HEK293T (cell line): ENCODE data around the gene TRPC6.

Experiments
- BHLHE40 ChIP-seq: fragments of 450-650 bp; IDR thresholded peaks from 2 replicates; pipeline ENCODE4 v1.6.1; 2016; ENCODE audit warnings: mild to moderate bottlenecking, moderate library complexity, borderline replicate concordance
- CTBP1 ChIP-seq: fragments of 450-650 bp; IDR thresholded peaks from 2 replicates; pipeline ENCODE4 v1.6.1; 2016; ENCODE audit warnings: borderline replicate concordance
- FOXA1 ChIP-seq: fragments of 450-650 bp; IDR thresholded peaks from 2 replicates; pipeline ENCODE4 v1.6.1; 2016; ENCODE audit warnings: mild to moderate bottlenecking
- FOXK2 ChIP-seq: fragments of 450-650 bp; IDR thresholded peaks from 2 replicates; pipeline ENCODE4 v1.6.1; 2016; ENCODE audit warnings: mild to moderate bottlenecking
- FOXM1 ChIP-seq: fragments of 450-650 bp; IDR thresholded peaks from 2 replicates; pipeline ENCODE4 v1.6.1; 2017; ENCODE audit warnings: mild to moderate bottlenecking, borderline replicate concordance
- HDGF ChIP-seq: fragments of 450-650 bp; IDR thresholded peaks from 2 replicates; pipeline ENCODE4 v1.6.1; 2017; ENCODE audit warnings: antibody characterized with exemption, borderline replicate concordance
- LEF1 ChIP-seq: fragments of 450-650 bp; IDR thresholded peaks from 2 replicates; pipeline ENCODE4 v1.6.1; 2017; ENCODE audit warnings: mild to moderate bottlenecking, borderline replicate concordance
- PKNOX1 ChIP-seq: fragments of 450-650 bp; IDR thresholded peaks from 2 replicates; pipeline ENCODE4 v1.6.1; 2016
- SP1 ChIP-seq: fragments of 450-650 bp; IDR thresholded peaks from 2 replicates; pipeline ENCODE4 v1.6.1; 2017
- SUZ12 ChIP-seq: fragments of 450-650 bp; IDR thresholded peaks from 2 replicates; pipeline ENCODE4 v1.6.1; 2016; ENCODE audit warnings: mild to moderate bottlenecking
- TARDBP ChIP-seq: fragments of 450-650 bp; IDR thresholded peaks from 2 replicates; pipeline ENCODE4 v1.6.1; 2016

- TF ChIP-seq TARDBP (no peak), FOXM1 (no peak), FOXK2 (no peak), PKNOX1 (no peak), SUZ12 (no peak), SP1 (no peak), FOXA1 (no peak), BHLHE40 (no peak), HDGF (no peak), LEF1 (no peak), CTBP1 (no peak)
Measured at GRCh38 chr11:101407324-101407723, 176.5 kb downstream of the TRPC6 start.
